ENCODE measurements around the gene KPNA1. TPM values are rescaled to one million over a fixed set of nuclear protein-coding genes. Genes with fewer than 3 reads are reported as not detected.

The KPNA1 gene
- polyA plus RNA-seq, 1 of the 3 experiments (the other 2 are of a cell fraction), result 21.6 TPM

DNA sequence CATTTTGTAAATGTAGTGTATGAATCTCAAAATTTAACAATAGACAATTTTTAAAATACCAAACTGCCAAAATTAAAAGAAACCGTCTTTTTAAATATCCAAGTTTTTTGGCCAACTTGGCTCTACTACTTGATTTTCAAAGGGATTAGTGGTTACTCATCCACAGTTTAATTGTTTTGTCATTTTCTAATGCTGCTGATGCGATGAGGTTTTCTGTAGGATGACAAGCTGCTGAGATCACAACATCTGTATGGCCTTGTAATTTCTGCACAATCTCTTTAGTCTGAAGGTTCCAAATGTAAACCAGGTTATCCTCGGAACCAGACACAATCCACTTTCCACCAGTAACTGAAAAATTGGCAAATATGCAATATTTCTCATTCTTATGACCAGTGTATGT lies 100.3 kb downstream of the KPNA1 start:
- no peak overlapping the region for H3K27ac ChIP-seq (ENCODE audit: low read depth in 2 of 2, low read length in 1 of 2)
- H3K9ac ChIP-seq, result no peak overlapping the region
- no peaks in the 10 kb centered on the region for H3K9me2 ChIP-seq
- ChIA-PET CTCF (interaction anchor here (0.7 to 1.3 kb wide), 2 partner anchors 21 to 265 kb away, joined by 3 read pairs; no protein-coding TSS in a partner anchor), POLR2A (no interaction called here)
- peak overlapping the region; percentile 81; the same call in 1 of the 2 replicates for H3K4me2 ChIP-seq
- peaks cover 69% of the 10 kb centered on the region for H3K79me2 ChIP-seq (ENCODE audit: insufficient read depth)
- TF ChIP-seq TEAD4 (IDR thresholded peaks at IDR 0.05; ENCODE audit: borderline replicate concordance, insufficient read depth), result no peak
- TF ChIP-seq, protein P1, sequence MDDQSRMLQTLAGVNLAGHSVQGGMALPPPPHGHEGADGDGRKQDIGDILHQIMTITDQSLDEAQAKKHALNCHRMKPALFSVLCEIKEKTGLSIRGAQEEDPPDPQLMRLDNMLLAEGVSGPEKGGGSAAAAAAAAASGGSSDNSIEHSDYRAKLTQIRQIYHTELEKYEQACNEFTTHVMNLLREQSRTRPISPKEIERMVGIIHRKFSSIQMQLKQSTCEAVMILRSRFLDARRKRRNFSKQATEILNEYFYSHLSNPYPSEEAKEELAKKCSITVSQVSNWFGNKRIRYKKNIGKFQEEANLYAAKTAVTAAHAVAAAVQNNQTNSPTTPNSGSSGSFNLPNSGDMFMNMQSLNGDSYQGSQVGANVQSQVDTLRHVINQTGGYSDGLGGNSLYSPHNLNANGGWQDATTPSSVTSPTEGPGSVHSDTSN (IDR thresholded peaks at IDR 0.05), result no peak
- TF ChIP-seq NFIC (IDR thresholded peaks at IDR 0.05; ENCODE audit: borderline replicate concordance), result no peak
- TF ChIP-seq, protein P2, sequence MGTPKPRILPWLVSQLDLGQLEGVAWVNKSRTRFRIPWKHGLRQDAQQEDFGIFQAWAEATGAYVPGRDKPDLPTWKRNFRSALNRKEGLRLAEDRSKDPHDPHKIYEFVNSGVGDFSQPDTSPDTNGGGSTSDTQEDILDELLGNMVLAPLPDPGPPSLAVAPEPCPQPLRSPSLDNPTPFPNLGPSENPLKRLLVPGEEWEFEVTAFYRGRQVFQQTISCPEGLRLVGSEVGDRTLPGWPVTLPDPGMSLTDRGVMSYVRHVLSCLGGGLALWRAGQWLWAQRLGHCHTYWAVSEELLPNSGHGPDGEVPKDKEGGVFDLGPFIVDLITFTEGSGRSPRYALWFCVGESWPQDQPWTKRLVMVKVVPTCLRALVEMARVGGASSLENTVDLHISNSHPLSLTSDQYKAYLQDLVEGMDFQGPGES (IDR thresholded peaks at IDR 0.05; ENCODE audit: low read depth, low read length), result no peak
- TF ChIP-seq EP300 (IDR thresholded peaks at IDR 0.05; ENCODE audit: borderline replicate concordance in 1 of 2, low read depth in 1 of 2, low read length in 1 of 2), result no peak
- TF ChIP-seq YY1 (IDR thresholded peaks at IDR 0.05; ENCODE audit: low read depth), result no peak
- no peak for TF ChIP-seq EZH2phosphoT487 (IDR thresholded peaks at IDR 0.05; ENCODE audit: borderline replicate concordance, low read depth)
- no peak for TF ChIP-seq RFX5 (IDR thresholded peaks at IDR 0.05; ENCODE audit: low read length)
- TF ChIP-seq NRF1 (IDR thresholded peaks at IDR 0.05; ENCODE audit: low read depth, low read length), result no peak
- TF ChIP-seq, protein P3, sequence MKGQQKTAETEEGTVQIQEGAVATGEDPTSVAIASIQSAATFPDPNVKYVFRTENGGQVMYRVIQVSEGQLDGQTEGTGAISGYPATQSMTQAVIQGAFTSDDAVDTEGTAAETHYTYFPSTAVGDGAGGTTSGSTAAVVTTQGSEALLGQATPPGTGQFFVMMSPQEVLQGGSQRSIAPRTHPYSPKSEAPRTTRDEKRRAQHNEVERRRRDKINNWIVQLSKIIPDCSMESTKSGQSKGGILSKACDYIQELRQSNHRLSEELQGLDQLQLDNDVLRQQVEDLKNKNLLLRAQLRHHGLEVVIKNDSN (IDR thresholded peaks at IDR 0.05; ENCODE audit: borderline replicate concordance, low read depth), result no peak
- TF ChIP-seq, protein P4, sequence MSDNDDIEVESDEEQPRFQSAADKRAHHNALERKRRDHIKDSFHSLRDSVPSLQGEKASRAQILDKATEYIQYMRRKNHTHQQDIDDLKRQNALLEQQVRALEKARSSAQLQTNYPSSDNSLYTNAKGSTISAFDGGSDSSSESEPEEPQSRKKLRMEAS (IDR thresholded peaks at IDR 0.05; ENCODE audit: low read depth), result no peak
- TF ChIP-seq, protein P5, sequence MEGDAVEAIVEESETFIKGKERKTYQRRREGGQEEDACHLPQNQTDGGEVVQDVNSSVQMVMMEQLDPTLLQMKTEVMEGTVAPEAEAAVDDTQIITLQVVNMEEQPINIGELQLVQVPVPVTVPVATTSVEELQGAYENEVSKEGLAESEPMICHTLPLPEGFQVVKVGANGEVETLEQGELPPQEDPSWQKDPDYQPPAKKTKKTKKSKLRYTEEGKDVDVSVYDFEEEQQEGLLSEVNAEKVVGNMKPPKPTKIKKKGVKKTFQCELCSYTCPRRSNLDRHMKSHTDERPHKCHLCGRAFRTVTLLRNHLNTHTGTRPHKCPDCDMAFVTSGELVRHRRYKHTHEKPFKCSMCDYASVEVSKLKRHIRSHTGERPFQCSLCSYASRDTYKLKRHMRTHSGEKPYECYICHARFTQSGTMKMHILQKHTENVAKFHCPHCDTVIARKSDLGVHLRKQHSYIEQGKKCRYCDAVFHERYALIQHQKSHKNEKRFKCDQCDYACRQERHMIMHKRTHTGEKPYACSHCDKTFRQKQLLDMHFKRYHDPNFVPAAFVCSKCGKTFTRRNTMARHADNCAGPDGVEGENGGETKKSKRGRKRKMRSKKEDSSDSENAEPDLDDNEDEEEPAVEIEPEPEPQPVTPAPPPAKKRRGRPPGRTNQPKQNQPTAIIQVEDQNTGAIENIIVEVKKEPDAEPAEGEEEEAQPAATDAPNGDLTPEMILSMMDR (IDR thresholded peaks at IDR 0.05), result no peak
- TF ChIP-seq SMC3 (IDR thresholded peaks at IDR 0.05; ENCODE audit: low read depth, low read length), result no peak
- TF ChIP-seq, protein P6, sequence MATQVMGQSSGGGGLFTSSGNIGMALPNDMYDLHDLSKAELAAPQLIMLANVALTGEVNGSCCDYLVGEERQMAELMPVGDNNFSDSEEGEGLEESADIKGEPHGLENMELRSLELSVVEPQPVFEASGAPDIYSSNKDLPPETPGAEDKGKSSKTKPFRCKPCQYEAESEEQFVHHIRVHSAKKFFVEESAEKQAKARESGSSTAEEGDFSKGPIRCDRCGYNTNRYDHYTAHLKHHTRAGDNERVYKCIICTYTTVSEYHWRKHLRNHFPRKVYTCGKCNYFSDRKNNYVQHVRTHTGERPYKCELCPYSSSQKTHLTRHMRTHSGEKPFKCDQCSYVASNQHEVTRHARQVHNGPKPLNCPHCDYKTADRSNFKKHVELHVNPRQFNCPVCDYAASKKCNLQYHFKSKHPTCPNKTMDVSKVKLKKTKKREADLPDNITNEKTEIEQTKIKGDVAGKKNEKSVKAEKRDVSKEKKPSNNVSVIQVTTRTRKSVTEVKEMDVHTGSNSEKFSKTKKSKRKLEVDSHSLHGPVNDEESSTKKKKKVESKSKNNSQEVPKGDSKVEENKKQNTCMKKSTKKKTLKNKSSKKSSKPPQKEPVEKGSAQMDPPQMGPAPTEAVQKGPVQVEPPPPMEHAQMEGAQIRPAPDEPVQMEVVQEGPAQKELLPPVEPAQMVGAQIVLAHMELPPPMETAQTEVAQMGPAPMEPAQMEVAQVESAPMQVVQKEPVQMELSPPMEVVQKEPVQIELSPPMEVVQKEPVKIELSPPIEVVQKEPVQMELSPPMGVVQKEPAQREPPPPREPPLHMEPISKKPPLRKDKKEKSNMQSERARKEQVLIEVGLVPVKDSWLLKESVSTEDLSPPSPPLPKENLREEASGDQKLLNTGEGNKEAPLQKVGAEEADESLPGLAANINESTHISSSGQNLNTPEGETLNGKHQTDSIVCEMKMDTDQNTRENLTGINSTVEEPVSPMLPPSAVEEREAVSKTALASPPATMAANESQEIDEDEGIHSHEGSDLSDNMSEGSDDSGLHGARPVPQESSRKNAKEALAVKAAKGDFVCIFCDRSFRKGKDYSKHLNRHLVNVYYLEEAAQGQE (IDR thresholded peaks at IDR 0.05; ENCODE audit: low read depth, low read length), result no peak
- TF ChIP-seq, protein P7, sequence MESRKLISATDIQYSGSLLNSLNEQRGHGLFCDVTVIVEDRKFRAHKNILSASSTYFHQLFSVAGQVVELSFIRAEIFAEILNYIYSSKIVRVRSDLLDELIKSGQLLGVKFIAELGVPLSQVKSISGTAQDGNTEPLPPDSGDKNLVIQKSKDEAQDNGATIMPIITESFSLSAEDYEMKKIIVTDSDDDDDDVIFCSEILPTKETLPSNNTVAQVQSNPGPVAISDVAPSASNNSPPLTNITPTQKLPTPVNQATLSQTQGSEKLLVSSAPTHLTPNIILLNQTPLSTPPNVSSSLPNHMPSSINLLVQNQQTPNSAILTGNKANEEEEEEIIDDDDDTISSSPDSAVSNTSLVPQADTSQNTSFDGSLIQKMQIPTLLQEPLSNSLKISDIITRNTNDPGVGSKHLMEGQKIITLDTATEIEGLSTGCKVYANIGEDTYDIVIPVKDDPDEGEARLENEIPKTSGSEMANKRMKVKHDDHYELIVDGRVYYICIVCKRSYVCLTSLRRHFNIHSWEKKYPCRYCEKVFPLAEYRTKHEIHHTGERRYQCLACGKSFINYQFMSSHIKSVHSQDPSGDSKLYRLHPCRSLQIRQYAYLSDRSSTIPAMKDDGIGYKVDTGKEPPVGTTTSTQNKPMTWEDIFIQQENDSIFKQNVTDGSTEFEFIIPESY (IDR thresholded peaks at IDR 0.05; ENCODE audit: borderline replicate concordance, low read depth), result no peak
- no peak for TF ChIP-seq RXRA (IDR thresholded peaks at IDR 0.05; ENCODE audit: borderline replicate concordance, low read depth)
- no peak for TF ChIP-seq GATA2 (CRISPR knock-in tag; IDR thresholded peaks at IDR 0.05)
- no peak for TF ChIP-seq MXI1 (IDR thresholded peaks at IDR 0.05; ENCODE audit: low read depth, low read length)
- no peak for TF ChIP-seq RCOR1 (IDR thresholded peaks at IDR 0.05; ENCODE audit: low read length)
- no peak for TF ChIP-seq FOSL2 (IDR thresholded peaks at IDR 0.05; ENCODE audit: borderline replicate concordance, low read depth)
- H4K20me1 ChIP-seq (ENCODE audit: insufficient read depth), result no peaks in the 10 kb centered on the region
- no peaks in the 10 kb centered on the region for H3K9me3 ChIP-seq
- peaks cover 7 to 8% of the 10 kb centered on the region in 2 experiments for H3K4me1 ChIP-seq (ENCODE audit: control insufficient read depth in 1 of 2, insufficient read depth in 2 of 2, low read depth in 1 of 2, low read length in 1 of 2)
- no peak overlapping the region for H3K4me3 ChIP-seq (ENCODE audit: low read depth in 2 of 2, low read length in 1 of 2)
- no peak for DNase-seq
- WGBS (ENCODE audit: low lambda C conversion rate), result 96% methylated on average over 3 of the region's 3 CpGs
- peaks cover 23% of the 10 kb centered on the region in 2 experiments for H3K36me3 ChIP-seq (replicated peaks in 1 of 2; ENCODE audit: control insufficient read depth in 1 of 2, insufficient read depth in 2 of 2, low read length in 1 of 2)
- no peak overlapping the region for H2AFZ ChIP-seq (ENCODE audit: low read depth)
- H3F3A ChIP-seq (replicated peaks; ENCODE audit: insufficient read depth), result no peaks in the 10 kb centered on the region
- no peaks in the 10 kb centered on the region for H3K27me3 ChIP-seq (ENCODE audit: insufficient read depth)

Measured in SK-N-SH (cell line).